Neural cell (in vitro differentiated cells): ENCODE measurements around the gene REM2.

Source experiments
- EZH2 ChIP-seq: fragments of 200-600, 300-800 bp; shearing (Covaris generic), sonication (generic); IDR thresholded peaks from 2 replicates; pipeline ENCODE4 v1.6.1; 2014; ENCODE audit warnings: antibody characterized with exemption, low read length, borderline replicate concordance, mild to moderate bottlenecking; ENCODE audit not compliant: insufficient read depth, poor library complexity, severe bottlenecking
- RAD21 ChIP-seq: fragments of 450-650 bp; conservative IDR thresholded peaks from 2 replicates; pipeline ENCODE4 v1.6.1; 2014; ENCODE audit warnings: antibody characterized with exemption, mild to moderate bottlenecking, moderate library complexity

DNA sequence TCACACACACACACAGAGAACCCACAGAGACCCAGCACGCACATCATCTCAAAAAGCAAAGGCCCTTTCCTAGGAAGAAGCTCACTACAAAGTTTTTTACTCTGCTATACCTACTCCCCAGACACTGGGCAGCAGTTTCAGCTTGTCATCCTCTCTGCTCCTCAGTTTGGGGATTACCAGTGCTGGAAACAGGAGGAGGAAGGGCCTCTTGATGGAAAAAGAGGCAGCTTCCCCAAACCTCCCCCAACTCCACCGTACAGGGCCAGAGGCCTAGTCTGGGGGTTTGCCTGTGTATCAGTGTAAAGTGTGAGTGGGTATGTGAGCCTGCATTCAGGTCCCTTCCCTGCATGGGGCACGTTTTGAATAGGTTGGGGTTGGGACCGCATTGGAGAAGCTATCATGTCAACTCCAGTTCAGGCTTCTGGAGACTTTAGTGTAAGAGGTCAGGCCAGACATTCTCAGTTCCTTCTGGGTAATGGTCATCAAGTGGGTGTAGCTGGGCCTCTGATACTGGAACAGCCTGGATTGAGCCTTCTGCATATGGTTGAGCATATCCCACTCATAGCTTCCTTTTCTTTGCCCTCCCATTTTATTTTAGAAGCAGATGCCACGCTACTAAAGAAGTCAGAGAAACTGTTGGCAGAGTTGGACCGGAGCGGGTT, 1.2 kb downstream of the REM2 start:
- no peak for TF ChIP-seq EZH2
- no peak for TF ChIP-seq RAD21
